Loucy (cell line): ENCODE data around the gene MAP2.

Experiments
- CTCF ChIP-seq: fragments of 200-600 bp; sonication (generic); conservative IDR thresholded peaks from 2 replicates; pipeline ENCODE4 v1.5.1; 2014; ENCODE audit warnings: mild to moderate bottlenecking, antibody characterized with exemption, low read length
- EZH2phosphoT487 ChIP-seq: fragments of 200-600 bp; IDR thresholded peaks from 2 replicates; pipeline ENCODE4 v1.6.1; 2018; ENCODE audit warnings: antibody characterized with exemption, mild to moderate bottlenecking, moderate library complexity, borderline replicate concordance

- TF ChIP-seq CTCF = no peak
- no peak for TF ChIP-seq EZH2phosphoT487
These were observed 35.3 kb upstream of the MAP2 start for GRCh38 chr2:209388446-209389037.
